ENCODE data around the gene RNU1-4.
"Not testable (repeated sequence)": the region's sequence is repeated elsewhere in the genome, so short reads cannot be mapped to it uniquely, and the experiment has no call there.

RNU1-4 gene

GRCh38 chr1:16740047-16740964, at the start of gene RNU1-4:
Gene RNU1-4, plus strand, starts transcription at chr1:16740516.
- DNase-seq = not testable (repeated sequence)

DNA sequence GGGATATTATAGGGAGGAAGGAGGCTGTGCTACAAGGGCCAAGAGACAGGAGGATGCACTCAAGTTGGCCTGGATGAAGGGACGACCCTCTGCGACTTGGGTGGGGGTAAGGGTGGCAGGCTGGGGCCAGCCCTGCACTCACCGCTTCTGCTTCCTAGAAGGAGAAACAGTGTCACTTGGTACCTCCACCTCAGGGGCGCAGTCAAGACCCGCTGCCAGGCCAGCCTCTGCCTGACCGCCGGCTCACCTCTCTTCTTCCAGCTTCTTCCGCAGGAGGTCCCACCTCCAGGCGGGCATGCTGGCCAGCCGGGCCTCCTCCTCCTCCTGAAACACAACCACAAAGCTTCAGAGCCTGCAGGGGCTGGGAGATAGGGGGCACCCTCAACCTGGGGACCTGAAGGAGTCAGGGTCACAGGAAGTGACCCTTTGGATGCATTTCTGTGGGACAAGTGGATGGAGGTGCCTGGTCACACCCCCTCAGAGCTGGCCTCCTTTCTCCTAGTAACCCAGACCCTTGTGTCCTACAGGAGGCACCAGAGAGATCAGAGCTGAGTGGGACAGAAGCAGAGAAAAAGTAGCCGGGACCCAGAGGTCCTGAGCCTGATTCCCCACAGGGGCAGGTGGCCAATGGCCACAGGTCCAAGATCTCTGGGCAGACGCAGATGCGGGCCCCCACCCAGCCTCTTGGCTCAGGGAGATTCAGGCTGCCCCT, 49.2 kb upstream of the RNU1-4 start:
- not testable (repeated sequence) for DNase-seq

GRCh38 chr1:16692283-16692682, 48.0 kb upstream of the RNU1-4 start:
- not testable (repeated sequence) for DNase-seq

- DNase-seq = not testable (repeated sequence)
Observed at GRCh38 chr1:16692717-16693448, 47.4 kb upstream of the RNU1-4 start.

GRCh38 chr1:16693449-16694307, 46.6 kb upstream of the RNU1-4 start:
- not testable (repeated sequence) for DNase-seq

DNA sequence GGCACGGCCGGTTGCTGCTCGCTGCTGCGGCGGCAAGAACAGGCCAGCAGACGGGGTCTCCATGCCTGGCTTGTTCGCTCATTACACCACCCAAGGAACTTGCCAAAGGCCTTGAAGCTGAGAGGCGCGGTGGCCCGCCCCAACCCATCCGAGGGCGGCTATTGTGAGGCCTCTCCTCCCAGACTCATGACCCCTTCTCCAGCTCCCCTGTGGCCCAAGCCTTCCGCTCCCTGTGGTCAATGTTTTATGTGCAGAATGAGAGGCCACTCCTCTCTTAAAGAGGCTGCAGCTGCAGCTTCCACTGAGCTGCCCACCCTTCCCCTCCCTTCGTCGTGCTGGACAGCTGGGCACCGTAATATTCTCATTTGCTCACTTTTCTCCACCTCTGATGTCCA, 46.0 kb upstream of the RNU1-4 start:
- DNase-seq = not testable (repeated sequence)

DNA sequence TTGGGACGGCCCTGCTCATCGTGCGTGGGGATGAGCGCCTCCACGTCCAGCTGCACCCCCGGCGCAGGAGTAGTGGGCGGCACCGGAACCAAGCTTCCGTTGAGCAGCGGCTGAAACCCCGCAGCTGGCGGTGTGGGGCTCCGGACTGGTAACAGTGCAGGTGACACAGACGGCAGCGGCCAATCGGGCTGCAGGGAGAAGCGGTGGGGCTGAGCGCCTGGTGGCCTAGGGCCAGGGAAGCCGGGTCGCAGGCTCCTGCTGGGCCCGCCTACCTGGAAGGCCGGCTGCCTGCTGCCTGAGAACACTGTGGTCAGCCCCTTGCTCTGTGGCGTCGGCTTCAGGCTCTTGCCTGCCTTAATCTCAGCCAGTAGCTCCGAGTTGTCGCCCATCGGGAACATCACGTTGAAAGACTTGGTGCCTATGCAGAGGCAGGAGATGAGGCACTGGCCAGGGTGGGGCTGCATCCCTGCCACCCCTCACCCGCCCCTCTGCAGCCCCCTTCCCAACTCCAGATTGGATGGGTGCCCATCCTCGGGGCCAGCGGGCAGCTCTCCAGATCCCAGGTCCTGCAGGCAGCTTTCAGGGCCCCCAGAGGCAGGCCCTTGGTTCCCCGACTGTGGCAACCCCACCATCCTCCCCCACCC, 43.7 kb upstream of the RNU1-4 start:
- peak; percentile 4 for DNase-seq

DNA sequence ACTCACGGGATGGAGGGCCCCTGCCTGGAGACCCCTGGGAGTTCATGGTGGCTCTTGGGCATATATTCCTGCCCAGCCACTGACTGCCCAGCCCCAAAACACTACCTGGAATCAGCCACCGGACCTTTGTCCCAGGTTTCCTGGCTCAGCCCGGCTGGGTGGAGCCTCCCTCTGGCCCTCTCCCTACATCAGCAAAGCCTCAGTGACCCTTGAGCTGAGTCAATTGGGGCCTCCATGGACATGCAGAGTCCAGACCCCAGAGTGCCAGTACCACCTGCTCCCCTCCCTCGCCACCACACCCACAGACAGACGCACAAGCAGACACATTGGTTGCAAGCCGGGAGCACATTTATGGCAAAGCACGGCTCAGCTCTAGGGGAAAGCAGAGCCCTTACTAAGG, 43.2 kb upstream of the RNU1-4 start:
- not testable (repeated sequence) for DNase-seq

- peak; percentile 2 for DNase-seq
Observed at GRCh38 chr1:16699440-16699839, 40.9 kb upstream of the RNU1-4 start.

- DNase-seq = not testable (repeated sequence)
Observed at GRCh38 chr1:16700138-16700895, 40.0 kb upstream of the RNU1-4 start.

DNA sequence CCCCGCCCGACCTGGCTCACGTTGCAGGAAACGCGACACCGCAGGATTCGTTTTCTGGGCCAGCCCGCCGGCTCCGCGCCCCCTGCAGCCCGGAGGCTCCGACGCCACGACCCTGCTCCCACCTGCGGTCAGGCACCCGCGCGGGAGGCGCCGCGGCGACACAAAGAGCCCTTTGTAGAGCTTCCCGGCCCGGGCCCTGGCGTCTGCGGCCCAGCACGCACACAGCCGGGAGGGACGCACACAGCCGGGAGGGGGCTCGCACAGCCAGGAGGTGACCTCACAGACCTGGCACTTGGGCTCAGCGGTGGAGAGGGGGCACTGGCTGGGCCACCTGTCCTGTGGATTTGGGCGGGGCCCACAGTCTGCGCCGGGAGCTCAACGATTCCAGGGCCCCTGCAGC, 39.1 kb upstream of the RNU1-4 start:
- not testable (repeated sequence) for DNase-seq

- not testable (repeated sequence) for DNase-seq
Observed at GRCh38 chr1:16702280-16702679, 38.0 kb upstream of the RNU1-4 start.

- not testable (repeated sequence) for DNase-seq
Observed at GRCh38 chr1:16703141-16703540, 37.2 kb upstream of the RNU1-4 start.

- not testable (repeated sequence) for DNase-seq
Observed at GRCh38 chr1:16703602-16704001, 36.7 kb upstream of the RNU1-4 start.

DNA sequence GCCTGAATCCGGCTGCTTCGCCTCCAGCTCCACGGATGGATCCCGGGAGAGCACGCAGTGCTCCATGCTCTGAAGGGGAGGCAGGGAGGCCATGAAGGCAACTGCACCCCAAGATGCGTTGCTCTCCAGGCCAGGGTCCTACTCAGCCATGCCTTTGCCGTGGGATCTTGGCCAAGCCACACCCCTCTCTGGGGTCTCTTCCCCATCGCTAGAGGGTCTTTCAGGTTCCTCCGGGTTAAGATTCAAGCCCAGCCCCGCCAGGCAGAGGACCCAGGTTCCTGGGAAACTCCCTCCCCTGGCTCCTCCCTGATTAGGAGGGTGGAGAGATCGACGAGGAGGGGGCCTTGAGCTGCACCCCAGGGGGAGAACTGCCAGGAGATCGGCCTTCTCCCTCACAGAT, 36.2 kb upstream of the RNU1-4 start:
- DNase-seq = not testable (repeated sequence)

- DNase-seq = not testable (repeated sequence)
Observed at GRCh38 chr1:16704502-16705100, 35.7 kb upstream of the RNU1-4 start.

GRCh38 chr1:16706302-16706701, 34.0 kb upstream of the RNU1-4 start:
- peak; percentile 1 for DNase-seq

DNA sequence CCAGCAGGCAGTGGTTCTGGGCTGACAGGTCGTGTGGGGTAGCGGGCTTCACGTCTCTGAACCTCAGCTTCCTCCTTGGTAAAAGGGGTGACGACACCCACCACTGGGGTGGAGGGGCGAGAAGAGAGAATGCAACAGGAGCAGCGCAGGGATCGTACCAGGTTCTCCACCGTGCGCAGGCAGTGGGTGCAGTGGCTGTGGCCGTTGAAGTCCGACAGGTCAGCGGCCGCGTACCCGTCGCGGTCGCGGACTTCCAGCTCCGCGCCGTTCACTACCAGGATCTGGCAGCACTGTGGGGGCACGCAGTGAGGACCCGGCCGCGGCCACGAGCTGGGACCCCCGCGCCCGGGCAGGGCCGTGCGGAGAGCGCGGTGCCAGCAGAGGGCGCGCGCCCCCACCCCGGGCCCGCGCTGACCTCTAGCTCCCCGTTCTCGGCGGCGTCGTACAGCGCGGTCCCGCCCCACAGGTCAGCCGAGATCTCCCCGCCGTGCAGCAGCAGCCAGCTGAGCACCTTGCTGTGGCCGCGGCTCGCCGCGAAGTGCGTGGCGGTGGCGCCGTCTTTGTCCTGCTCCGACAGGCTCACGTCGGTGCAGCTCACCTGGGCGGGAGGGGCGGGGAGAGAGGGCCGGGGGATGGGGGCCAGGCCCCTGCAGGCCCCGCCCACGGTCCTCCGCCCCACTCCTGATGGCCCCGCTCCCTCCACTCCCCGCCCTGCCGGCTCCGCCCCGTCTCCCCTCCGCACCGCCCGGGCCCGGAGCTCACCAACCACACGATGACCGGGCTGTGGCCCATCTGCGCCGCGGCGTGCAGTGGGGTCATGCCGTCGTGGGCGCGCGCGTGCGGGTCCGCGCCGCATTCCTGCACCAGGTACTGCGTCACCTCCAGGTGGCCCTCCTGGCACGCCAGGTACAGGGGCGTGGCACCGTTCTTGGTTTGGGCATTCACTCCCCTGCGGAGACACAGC, 32.9 kb upstream of the RNU1-4 start:
- peak; percentile 19 for DNase-seq

GRCh38 chr1:16708704-16709103, 31.6 kb upstream of the RNU1-4 start:
- not testable (repeated sequence) for DNase-seq
